Measurements from ENCODE around the gene GNPTAB.

The GNPTAB gene

DNA sequence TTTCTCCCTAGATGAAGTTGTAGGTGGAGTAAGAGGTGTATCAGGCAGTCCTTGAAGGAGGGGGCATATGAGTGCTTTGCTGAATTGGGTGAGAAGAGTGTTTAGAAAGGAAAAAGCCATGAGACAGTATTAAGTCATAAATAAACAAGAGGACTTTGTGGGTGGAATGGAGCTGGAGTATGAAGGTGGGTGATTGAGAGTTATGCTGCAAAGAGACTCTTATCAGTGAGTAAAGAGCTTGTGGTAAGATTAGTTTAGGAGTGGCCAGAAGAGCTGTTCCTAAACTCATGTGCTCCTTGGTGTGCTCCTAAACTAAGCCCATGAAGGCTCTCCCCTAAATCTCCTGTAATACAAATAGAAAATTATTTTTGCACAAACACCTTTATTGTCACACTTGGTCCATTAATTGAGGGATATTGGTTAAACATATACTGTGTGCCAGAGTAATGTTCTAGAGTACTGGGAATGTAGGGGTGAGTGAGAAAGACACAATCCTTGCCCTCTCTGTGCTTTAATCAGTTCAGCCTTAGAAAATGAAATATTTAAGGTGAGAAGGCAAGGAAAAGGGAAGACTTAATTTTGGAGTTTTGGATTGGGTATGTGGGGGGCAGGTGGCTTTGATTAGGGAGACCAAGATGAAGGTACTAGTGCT is 123.5 kb downstream of the GNPTAB start:
- DNase-seq (ENCODE audit: insufficient read length, low spot score) (no peak), FAIRE-seq (no peak)
- TF ChIP-seq POLR2A (IDR thresholded peaks at IDR 0.05; ENCODE audit: low read depth, low read length): no peak

GRCh38 chr12:101706403-101706802 is 124.4 kb downstream of the GNPTAB start:
- no peak for FAIRE-seq
- no peak for DNase-seq (ENCODE audit: insufficient read length, low spot score)
- TF ChIP-seq POLR2A (IDR thresholded peaks at IDR 0.05; ENCODE audit: low read depth, low read length): no peak

DNA sequence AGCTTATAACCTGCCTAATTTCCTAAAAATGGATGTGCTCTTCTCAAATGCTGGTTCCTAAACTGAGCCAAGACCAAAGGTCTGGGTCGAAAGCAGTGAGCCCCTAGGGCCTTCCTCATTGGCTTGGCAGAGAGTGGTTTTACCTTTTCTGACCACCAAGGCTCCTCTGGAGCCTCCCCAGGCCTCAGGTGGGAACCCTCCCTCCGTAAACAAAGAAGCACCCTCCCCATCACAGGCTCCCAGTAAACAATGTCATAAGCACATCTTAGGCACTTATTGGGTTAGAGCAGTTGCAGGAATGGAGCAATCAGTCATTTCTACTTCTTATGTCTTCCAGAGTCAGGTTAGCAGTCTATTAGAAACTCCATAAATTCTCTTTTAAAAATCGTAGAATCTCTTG is 127.3 kb downstream of the GNPTAB start:
- no peak for DNase-seq (ENCODE audit: insufficient read length, low spot score)
- no peak for TF ChIP-seq POLR2A (IDR thresholded peaks at IDR 0.05; ENCODE audit: low read depth, low read length)
- FAIRE-seq: no peak

GRCh38 chr12:101700299-101700820 is 130.4 kb downstream of the GNPTAB start:
- FAIRE-seq (no peak), DNase-seq (ENCODE audit: insufficient read length, low spot score) (no peak)
- TF ChIP-seq POLR2A (IDR thresholded peaks at IDR 0.05; ENCODE audit: low read depth, low read length): no peak

- no peak for TF ChIP-seq POLR2A (IDR thresholded peaks at IDR 0.05; ENCODE audit: low read depth, low read length)
- DNase-seq (ENCODE audit: insufficient read length, low spot score): peak; percentile 19
- peak; percentile 20 for FAIRE-seq
Measured at GRCh38 chr12:101698800-101699347, 131.9 kb downstream of the GNPTAB start.

DNA sequence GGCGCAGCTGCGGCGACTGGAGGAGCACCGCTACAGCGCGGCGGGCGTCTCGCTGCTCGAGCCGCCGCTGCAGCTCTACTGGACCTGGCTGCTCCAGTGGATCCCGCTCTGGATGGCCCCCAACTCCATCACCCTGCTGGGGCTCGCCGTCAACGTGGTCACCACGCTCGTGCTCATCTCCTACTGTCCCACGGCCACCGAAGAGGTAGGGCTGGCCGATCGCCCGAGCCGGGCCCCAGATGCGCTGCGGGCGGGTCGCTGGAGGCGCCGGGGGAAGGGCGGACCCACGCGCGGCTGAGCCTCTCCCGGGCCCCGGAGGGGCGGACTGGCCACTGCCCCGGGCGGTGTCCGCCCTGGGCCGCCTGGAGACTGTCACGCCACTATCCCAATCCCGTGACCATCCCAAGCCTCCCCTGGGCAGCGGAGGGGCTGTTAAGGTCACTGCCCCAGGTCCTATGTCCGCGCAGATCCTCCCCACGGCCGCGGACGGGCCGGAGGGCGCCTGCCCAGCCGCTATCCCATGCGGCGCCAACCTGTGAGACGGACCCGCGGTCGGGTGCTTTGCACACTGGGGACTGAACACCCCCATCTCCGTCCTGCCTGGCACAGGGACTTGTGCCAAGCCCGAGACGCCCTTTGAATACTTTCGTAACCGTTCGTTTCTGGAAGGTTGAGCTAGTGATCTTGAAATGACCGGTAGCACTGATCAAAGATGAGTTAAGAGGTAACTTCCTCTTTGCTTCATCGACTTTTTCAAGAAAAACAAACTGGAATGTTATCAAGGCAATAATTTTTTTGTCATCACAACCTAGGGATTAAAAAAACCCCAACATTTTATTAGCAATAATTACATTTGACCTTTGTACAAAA is 132.6 kb downstream of the GNPTAB start:
- TF ChIP-seq POLR2A (IDR thresholded peaks at IDR 0.05; ENCODE audit: low read depth, low read length): peak; percentile 16
- DNase-seq (ENCODE audit: insufficient read length, low spot score) (peak; percentile 42), FAIRE-seq (peak; percentile 23)

- DNase-seq (ENCODE audit: insufficient read length, low spot score) (peak; percentile 44), FAIRE-seq (no peak)
Measured at GRCh38 chr12:101697197-101697929, 133.4 kb downstream of the GNPTAB start, which contains the start of gene CHPT1. Gene CHPT1, plus strand, starts transcription at chr12:101697640. Its CDS starts 222 bp downstream, at chr12:101697862.

DNA sequence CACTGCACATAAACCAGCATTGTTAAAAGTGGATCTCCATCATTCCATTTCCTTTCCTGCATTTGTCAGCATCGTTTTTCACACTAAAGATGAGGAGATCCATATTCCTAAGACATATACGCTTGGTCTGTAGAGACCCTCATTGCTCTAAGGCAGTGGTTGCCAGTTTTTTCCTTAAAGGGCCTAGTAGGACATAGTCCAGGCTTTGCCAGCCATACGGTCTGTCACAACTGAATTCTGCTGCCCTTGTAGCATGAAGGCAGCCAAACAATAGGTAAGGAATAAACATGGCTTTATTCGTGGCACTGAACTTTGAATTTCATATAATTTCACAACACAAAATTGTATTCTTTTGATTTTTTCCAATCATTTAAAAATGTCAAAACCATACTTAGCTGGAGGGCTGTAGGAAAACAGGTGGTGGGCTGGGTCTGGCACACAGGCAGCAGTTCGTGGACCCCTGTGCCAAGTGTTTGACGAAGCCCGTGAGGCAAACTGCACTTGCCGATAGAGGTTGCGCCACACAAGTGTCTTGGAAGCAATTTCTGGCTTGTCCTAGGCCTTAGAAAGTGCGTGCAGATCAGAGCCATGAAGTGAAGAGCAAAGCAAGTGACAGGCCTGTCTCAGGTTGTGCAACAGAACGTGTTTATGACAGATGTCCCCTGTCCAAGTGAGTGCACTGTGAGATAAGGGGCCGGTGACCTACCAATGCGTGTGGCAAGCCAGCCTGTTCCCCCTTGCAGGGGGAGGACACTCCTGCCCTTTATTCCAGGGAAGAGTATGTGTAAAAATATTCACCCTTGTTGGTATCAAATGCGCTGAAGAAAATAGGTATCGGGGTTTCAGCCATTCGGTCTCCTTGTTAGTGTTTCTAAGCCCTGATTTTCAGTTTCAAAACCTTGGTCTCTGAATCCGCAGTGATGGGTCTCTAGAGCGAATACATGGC is 134.2 kb downstream of the GNPTAB start:
- no peak for TF ChIP-seq POLR2A (IDR thresholded peaks at IDR 0.05; ENCODE audit: low read depth, low read length)
- FAIRE-seq (no peak), DNase-seq (ENCODE audit: insufficient read length, low spot score) (no peak)

More at GRCh38 chr12:101697197-101697929, 133.4 kb downstream of the GNPTAB start, which contains the start of gene CHPT1:
- peak; percentile 58 for TF ChIP-seq POLR2A (IDR thresholded peaks at IDR 0.05; ENCODE audit: low read depth, low read length)

DNA sequence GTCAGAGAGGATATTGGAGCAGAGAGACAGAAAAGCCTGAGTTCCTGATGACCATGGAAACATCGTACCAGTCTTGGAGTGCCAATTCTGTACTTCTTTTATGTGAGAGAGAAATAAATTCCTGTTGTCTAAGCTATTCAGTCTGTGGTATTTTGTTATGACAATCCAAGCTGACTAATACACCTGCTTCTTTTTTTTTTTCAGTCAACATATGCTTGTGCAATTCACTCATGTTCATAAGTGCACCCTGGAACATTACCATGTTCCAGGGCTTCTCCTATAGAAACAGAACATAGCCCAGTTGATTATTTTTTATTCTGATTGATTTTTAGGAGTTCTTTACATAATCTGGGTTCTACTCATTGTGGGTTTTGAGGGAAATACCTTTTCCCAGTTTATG is 135.1 kb downstream of the GNPTAB start:
- TF ChIP-seq POLR2A (IDR thresholded peaks at IDR 0.05; ENCODE audit: low read depth, low read length): no peak
- DNase-seq (ENCODE audit: insufficient read length, low spot score) (no peak), FAIRE-seq (no peak)

All from H54 (cell line).